Panc1 (cell line): ENCODE results near the gene CD163L1. TPM values are rescaled to one million over a fixed set of nuclear protein-coding genes. Genes with fewer than 3 reads are reported as not detected.

ENCODE experiments used
- ATAC-seq: fragments of 200-7000 bp; cut with Tn5 transposase; 2 replicates; pipeline ENCODE4 v1.9.1; 2020; ENCODE audit warnings: mild to moderate bottlenecking, moderate library complexity
- BruUV-seq: library from RNA; stranded (reverse); fragments of 400-500 nt; replicated peaks from 2 replicates; lab custom pipeline; 2021; lab: Mats Ljungman, UMichigan
- CTCF ChIA-PET: fragments of 300-600 bp; sonication (Branson Sonifier 250); formaldehyde crosslinking; loops from one replicate; lab custom pipeline; 2022; ENCODE audit warnings: antibody characterized with exemption; lab: Charles Lee
- POLR2A ChIA-PET: fragments of 300-600 bp; sonication (Branson Sonifier 250); formaldehyde crosslinking; loops from one replicate; lab custom pipeline; 2022; ENCODE audit warnings: antibody characterized with exemption; lab: Charles Lee
- DNase-seq: peaks from one replicate; pipeline ENCODE4 v3.0.0-alpha.2; 2010; ENCODE audit warnings: low read depth, low spot score
- H3K27ac ChIP-seq: 2 replicates; pipeline ENCODE4 v1.5.1; 2011; ENCODE audit warnings: mild to moderate bottlenecking, low read length, inconsistent platforms
- H3K27me3 ChIP-seq: fragments of 200-500 bp; sonication (Bioruptor generic); 2 replicates; pipeline ENCODE4 v1.6.0; 2014; ENCODE audit warnings: low read length, inconsistent platforms; ENCODE audit not compliant: control insufficient read depth, insufficient read depth
- H3K36me3 ChIP-seq: fragments of 200-500 bp; sonication (Bioruptor generic); 2 replicates; pipeline ENCODE4 v1.5.1; 2014; ENCODE audit warnings: inconsistent platforms, mild to moderate bottlenecking, low read length, moderate library complexity; ENCODE audit not compliant: control insufficient read depth, insufficient read depth
- H3K4me1 ChIP-seq: 2 replicates; pipeline ENCODE4 v1.5.1; 2011; ENCODE audit warnings: inconsistent platforms, mild to moderate bottlenecking, low read length, moderate library complexity; ENCODE audit not compliant: control insufficient read depth, insufficient read depth
- H3K4me3 ChIP-seq, 2 experiments: 2 replicates each; pipeline ENCODE4 v1.5.1; 2011 to 2012; ENCODE audit warnings: low read depth in 2 of 2, low read length in 2 of 2, mild to moderate bottlenecking in 2 of 2, inconsistent platforms in 1 of 2, moderate library complexity in 1 of 2
- H3K9me3 ChIP-seq: fragments of 200-500 bp; sonication (Bioruptor generic); 2 replicates; pipeline ENCODE4 v1.5.1; 2014; ENCODE audit warnings: low read depth, mild to moderate bottlenecking, inconsistent platforms, low read length, moderate library complexity; ENCODE audit not compliant: control insufficient read depth, insufficient read depth
- CTCF ChIP-seq: fragments of 450-650 bp; IDR thresholded peaks from 2 replicates; pipeline ENCODE4 v1.5.1; 2017; ENCODE audit warnings: mild to moderate bottlenecking
- POLR2AphosphoS5 ChIP-seq: IDR thresholded peaks from 2 replicates; pipeline ENCODE4 v1.6.1; 2012; ENCODE audit warnings: mild to moderate bottlenecking, low read depth, low read length, moderate library complexity
- REST ChIP-seq, 2 experiments: IDR thresholded peaks; 2 replicates each; pipeline ENCODE4 v1.6.1; 2011 to 2012; ENCODE audit warnings: low read depth in 2 of 2, control low read depth in 1 of 2, low read length in 1 of 2, mild to moderate bottlenecking in 1 of 2, moderate library complexity in 1 of 2; ENCODE audit not compliant: insufficient read depth in 1 of 2
- SIN3A ChIP-seq: IDR thresholded peaks from 2 replicates; pipeline ENCODE4 v1.6.1; 2012; ENCODE audit warnings: low read depth, mild to moderate bottlenecking, low read length, moderate library complexity, borderline replicate concordance; ENCODE audit not compliant: insufficient read depth
- TCF7L2 ChIP-seq: IDR thresholded peaks from 2 replicates; pipeline ENCODE4 v1.6.1; 2011; ENCODE audit warnings: mild to moderate bottlenecking, low read depth, low read length, inconsistent platforms
- in situ Hi-C: cut with HindIII; loops from 2 replicates; pipeline ENCODE4 v1.10.0; 2016; ENCODE audit warnings: low sequenced_read_pairs, low pct_unique_long_range_greater_than_20kb
- intact Hi-C: fragments of 100-400 bp; cut with micrococcal nuclease; formaldehyde crosslinking; loops from one replicate; pipeline ENCODE4 v1.10.0; 2022; ENCODE audit not compliant: unreplicated experiment
- total RNA-seq: library from RNA; stranded (reverse); gene quantifications from one replicate; pipeline ENCODE4 v1.2.1, GENCODE V29; 2021; ENCODE audit not compliant: unreplicated experiment

CD163L1 gene
- total RNA-seq, 1 experiment from 2014 or later = not detected

- H3K27ac ChIP-seq = no peak overlapping the region
- TF ChIP-seq SIN3A = no peak
- no peak for TF ChIP-seq POLR2AphosphoS5
- no peak for TF ChIP-seq TCF7L2
- no peak for TF ChIP-seq REST (IDR thresholded peaks at IDR 0.05; ENCODE audit: insufficient read depth in 1 of 2, low read depth in 2 of 2, low read length in 1 of 2)
- TF ChIP-seq CTCF = no peak
- ATAC-seq (no peak), DNase-seq (no peak)
- no peaks in the 10 kb centered on the region for H3K4me1 ChIP-seq
- H3K36me3 ChIP-seq = no peaks in the 10 kb centered on the region
- H3K9me3 ChIP-seq = no peaks in the 10 kb centered on the region
- POLR2A ChIA-PET = no interaction called here
- BruUV-seq = no TSS peak
- CTCF ChIA-PET = no interaction called here
- no peaks in the 10 kb centered on the region for H3K27me3 ChIP-seq
- intact Hi-C loops = no loop called here
- in situ Hi-C loops = no loop called here
- H3K4me3 ChIP-seq = no peak overlapping the region
Observed at GRCh38 chr12:7395950-7396349, 48.0 kb downstream of the CD163L1 start.

GRCh38 chr12:7387289-7387688 is 56.7 kb downstream of the CD163L1 start:
- Histone ChIP-seq H3K4me3 (no peak overlapping the region), H3K27ac (no peak overlapping the region), H3K27me3 (no peaks in the 10 kb centered on the region), H3K9me3 (no peaks in the 10 kb centered on the region), H3K36me3 (no peaks in the 10 kb centered on the region), H3K4me1 (no peaks in the 10 kb centered on the region)
- TF ChIP-seq TCF7L2 (no peak), CTCF (no peak), SIN3A (no peak), POLR2AphosphoS5 (no peak), REST (IDR thresholded peaks at IDR 0.05; ENCODE audit: insufficient read depth in 1 of 2, low read depth in 2 of 2, low read length in 1 of 2) (no peak)
- ATAC-seq = no peak
- in situ Hi-C loops (no loop called here), intact Hi-C loops (no loop called here)
- POLR2A ChIA-PET = no interaction called here
- BruUV-seq = no TSS peak
- CTCF ChIA-PET = no interaction called here
- DNase-seq = no peak
